Neural cell (in vitro differentiated cells): Measurements from ENCODE around the gene SLC25A13. TPM values are rescaled to one million over a fixed set of nuclear protein-coding genes. Genes with fewer than 3 reads are reported as not detected.
A peak's percentile ranks its signal among the peaks of the same experiment; 100 is the strongest.

ENCODE experiments used
- H2AFZ ChIP-seq: fragments of 200-600, 300-800 bp; sonication (generic), shearing (Covaris generic); 2 replicates; pipeline ENCODE4 v1.6.0; 2014; ENCODE audit warnings: low read depth, mild to moderate bottlenecking, antibody characterized with exemption, low read length, moderate library complexity
- H3F3A ChIP-seq: fragments of 200-600 bp; shearing (Covaris generic); 2 replicates; pipeline ENCODE4 v1.6.1; 2016; ENCODE audit warnings: mild to moderate bottlenecking, moderate library complexity, mixed read lengths, antibody characterized with exemption, low read length; ENCODE audit not compliant: insufficient read depth, poor library complexity, severe bottlenecking
- H3K27ac ChIP-seq: fragments of 200-600, 300-800 bp; sonication (generic), shearing (Covaris generic); 2 replicates; pipeline ENCODE4 v1.5.1; 2014; ENCODE audit warnings: mild to moderate bottlenecking, low read length, moderate library complexity
- H3K27me3 ChIP-seq: fragments of 300-800, 200-600 bp; sonication (generic), shearing (Covaris generic); 2 replicates; pipeline ENCODE4 v1.6.0; 2014; ENCODE audit warnings: mild to moderate bottlenecking, low read depth, low read length, moderate library complexity; ENCODE audit not compliant: insufficient read depth
- H3K36me3 ChIP-seq: fragments of 300-800, 200-600 bp; sonication (generic), shearing (Covaris generic); 2 replicates; pipeline ENCODE4 v1.5.1; 2014; ENCODE audit warnings: mild to moderate bottlenecking, antibody characterized with exemption, low read length, moderate library complexity; ENCODE audit not compliant: insufficient read depth
- H3K4me2 ChIP-seq: fragments of 300-800, 200-600 bp; sonication (generic), shearing (Covaris generic); 2 replicates; pipeline ENCODE4 v1.6.0; 2014; ENCODE audit warnings: mild to moderate bottlenecking, low read length
- H3K4me3 ChIP-seq: fragments of 300-800, 200-600 bp; sonication (generic), shearing (Covaris generic); 2 replicates; pipeline ENCODE4 v1.5.1; 2014; ENCODE audit warnings: mild to moderate bottlenecking, low read length, moderate library complexity
- H3K79me2 ChIP-seq: fragments of 200-600 bp; shearing (Covaris generic); replicated peaks from 2 replicates; pipeline ENCODE4 v1.6.0; 2014; ENCODE audit warnings: mild to moderate bottlenecking, low read length, moderate library complexity; ENCODE audit not compliant: insufficient read depth
- H3K9ac ChIP-seq: fragments of 300-800, 200-600 bp; sonication (generic), shearing (Covaris generic); 2 replicates; pipeline ENCODE4 v1.6.1; 2016; ENCODE audit warnings: mild to moderate bottlenecking, low read length, mixed read lengths
- H3K9me2 ChIP-seq: fragments of 200-600 bp; shearing (Covaris generic); 2 replicates; pipeline ENCODE4 v1.6.1; 2016; ENCODE audit warnings: mild to moderate bottlenecking, low read length, mixed read lengths; ENCODE audit not compliant: insufficient read depth
- H3K9me3 ChIP-seq: fragments of 200-600, 300-800 bp; sonication (generic), shearing (Covaris generic); 2 replicates; pipeline ENCODE4 v1.6.1; 2016; ENCODE audit warnings: mild to moderate bottlenecking, mixed run types, low read length, moderate library complexity, mixed read lengths
- H4K20me1 ChIP-seq: fragments of 200-600 bp; shearing (Covaris generic); 2 replicates; pipeline ENCODE4 v1.6.1; 2016; ENCODE audit warnings: mild to moderate bottlenecking, mixed run types; ENCODE audit not compliant: insufficient read depth
- CTCF ChIP-seq: fragments of 450-650 bp; IDR thresholded peaks from 2 replicates; pipeline ENCODE4 v1.5.1; 2014; ENCODE audit warnings: antibody characterized with exemption, mild to moderate bottlenecking, moderate library complexity; ENCODE audit not compliant: poor library complexity, severe bottlenecking
- EP300 ChIP-seq: fragments of 450-650 bp; conservative IDR thresholded peaks from 2 replicates; pipeline ENCODE4 v1.6.1; 2014; ENCODE audit warnings: antibody characterized with exemption, mild to moderate bottlenecking, moderate library complexity; ENCODE audit not compliant: poor library complexity, severe bottlenecking
- EZH2 ChIP-seq: fragments of 200-600, 300-800 bp; shearing (Covaris generic), sonication (generic); IDR thresholded peaks from 2 replicates; pipeline ENCODE4 v1.6.1; 2014; ENCODE audit warnings: antibody characterized with exemption, low read length, borderline replicate concordance, mild to moderate bottlenecking; ENCODE audit not compliant: insufficient read depth, poor library complexity, severe bottlenecking
- MXI1 ChIP-seq: fragments of 450-650 bp; conservative IDR thresholded peaks from 2 replicates; pipeline ENCODE4 v1.6.1; 2014; ENCODE audit warnings: antibody characterized with exemption, mild to moderate bottlenecking; ENCODE audit not compliant: poor library complexity, severe bottlenecking
- POLR2AphosphoS5 ChIP-seq: IDR thresholded peaks from 2 replicates; pipeline ENCODE4 v1.6.1; 2012
- RAD21 ChIP-seq: fragments of 450-650 bp; conservative IDR thresholded peaks from 2 replicates; pipeline ENCODE4 v1.6.1; 2014; ENCODE audit warnings: antibody characterized with exemption, mild to moderate bottlenecking, moderate library complexity
- REST ChIP-seq: IDR thresholded peaks from 2 replicates; pipeline ENCODE4 v1.6.1; 2012; ENCODE audit warnings: borderline replicate concordance
- SMC3 ChIP-seq: fragments of 450-650 bp; conservative IDR thresholded peaks from 2 replicates; pipeline ENCODE4 v1.6.1; 2014; ENCODE audit warnings: antibody characterized with exemption, mild to moderate bottlenecking, moderate library complexity; ENCODE audit not compliant: poor library complexity
- TAF1 ChIP-seq: IDR thresholded peaks from 2 replicates; pipeline ENCODE4 v1.6.1; 2012; ENCODE audit warnings: low read depth
- polyA plus RNA-seq: library from polyadenylated mRNA; depleted of rRNA; stranded (reverse); fragments of >200 nt; gene quantifications from 2 replicates; pipeline ENCODE4 v1.2.3, GENCODE V29; 2014
- small RNA-seq, 3 experiments: library from RNA; depleted of rRNA; stranded (forward); fragments of <200 nt; gene quantifications; one replicate each; pipeline ENCODE3, GENCODE V24; 2012

Gene SLC25A13
- polyA plus RNA-seq, 1 donor from 2014 or later = 20.2 TPM

- H3K27me3 ChIP-seq = peaks cover 3% of the 10 kb centered on the region
- H3K9me2 ChIP-seq = no peaks in the 10 kb centered on the region
- H3K9ac ChIP-seq = peak overlapping the region; percentile 80
- no peak overlapping the region for H2AFZ ChIP-seq
- H4K20me1 ChIP-seq = no peaks in the 10 kb centered on the region
- H3K36me3 ChIP-seq = no peaks in the 10 kb centered on the region
- peaks cover 54% of the 10 kb centered on the region for H3K79me2 ChIP-seq
- no peaks in the 10 kb centered on the region for H3K9me3 ChIP-seq
- H3K4me3 ChIP-seq = no peak overlapping the region
- no peaks in the 10 kb centered on the region for H3F3A ChIP-seq
- no peak overlapping the region for H3K27ac ChIP-seq
- no peak overlapping the region for H3K4me2 ChIP-seq
- TF ChIP-seq REST (no peak), TAF1 (no peak), EP300 (no peak), SMC3 (no peak), CTCF (no peak), POLR2AphosphoS5 (no peak), EZH2 (no peak), RAD21 (no peak), MXI1 (no peak)
Measured at GRCh38 chr7:96074871-96075270, 247.0 kb downstream of the SLC25A13 start.

Small RNA genes within 50 kb of the gene (small RNA-seq; reads per million reads assigned to genes)
- gene AC084368.1 (0 reads per million in 3 experiments), gene MIR591 (0 reads per million in 3 experiments), gene RNU6-364P (0 reads per million in 3 experiments), gene RNU6-532P (0.03 to 1.2 (median 0.24) reads per million in 3 experiments)
